GM18867 (cell line): ENCODE data around the gene WFS1.

ENCODE experiments used
- ATAC-seq: cut with Tn5 transposase; IDR thresholded peaks from one replicate; pipeline ENCODE4 v1.9.1; 2021; ENCODE audit warnings: mild to moderate bottlenecking, moderate library complexity; ENCODE audit not compliant: unreplicated experiment

WFS1 gene

DNA sequence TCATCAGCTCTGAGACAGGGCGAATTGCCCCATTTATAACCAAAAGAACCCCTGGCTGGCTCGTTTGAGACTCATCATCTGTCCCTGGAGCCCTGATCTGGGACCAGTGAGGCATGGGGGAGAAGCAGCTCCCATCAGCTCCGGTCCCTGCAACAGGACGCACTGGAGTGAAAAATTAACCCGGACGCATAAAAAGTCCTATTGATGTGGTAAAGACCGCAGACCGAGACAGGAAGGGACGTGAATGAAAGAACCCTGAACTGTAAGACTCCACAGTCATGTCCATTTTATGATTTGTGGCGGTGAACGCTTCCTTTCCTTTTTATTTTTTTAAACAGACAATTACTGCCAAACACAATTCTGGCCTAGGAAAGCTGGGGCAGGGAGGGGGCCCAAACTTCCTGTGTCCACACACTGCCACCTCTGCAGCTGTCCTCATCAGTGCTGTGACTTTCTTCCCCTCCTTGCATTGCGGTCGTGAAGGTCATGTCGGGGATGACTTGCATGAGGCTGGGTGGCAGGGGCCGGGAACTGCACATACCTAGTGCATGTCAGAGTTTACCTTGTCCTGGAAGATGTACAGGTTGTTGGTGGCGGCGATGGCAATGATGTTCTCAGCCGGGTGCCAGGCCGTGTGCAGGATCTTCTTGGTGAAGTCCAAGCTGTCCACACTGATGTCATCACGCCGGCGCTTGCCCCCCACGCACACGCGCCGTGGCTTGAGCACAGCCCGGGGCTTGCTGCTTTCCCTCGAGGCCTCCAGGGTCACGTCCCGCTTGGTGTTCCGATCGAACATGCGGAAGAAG, 53.3 kb downstream of the WFS1 start:
- ATAC-seq = no peak

DNA sequence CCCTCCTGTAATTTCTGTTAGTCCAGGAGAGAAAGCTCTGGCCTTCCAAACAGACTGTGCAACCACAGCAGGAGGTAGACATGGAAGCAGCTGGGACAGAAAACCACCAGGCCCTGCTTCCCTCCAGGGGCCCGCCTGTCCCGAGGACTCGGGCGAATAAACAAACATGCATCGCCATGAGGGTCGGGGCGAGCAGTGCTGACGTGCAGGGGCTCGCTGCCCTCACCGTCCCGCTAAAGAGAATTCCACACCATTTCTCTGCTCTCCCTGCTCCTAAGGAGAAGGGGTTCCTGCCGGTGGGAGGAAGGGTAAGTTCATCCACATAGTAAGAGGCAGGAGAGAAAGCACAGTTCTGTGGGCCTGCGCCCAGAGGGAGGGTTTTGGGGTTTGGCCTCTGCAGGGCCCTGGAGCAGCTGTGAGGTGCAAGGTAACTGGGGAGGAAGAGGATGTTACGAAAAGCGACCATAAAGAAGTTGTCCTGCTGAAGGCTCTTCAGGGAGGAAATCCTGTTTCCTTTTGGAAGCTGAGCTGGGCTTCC, 54.9 kb downstream of the WFS1 start:
- ATAC-seq = no peak

DNA sequence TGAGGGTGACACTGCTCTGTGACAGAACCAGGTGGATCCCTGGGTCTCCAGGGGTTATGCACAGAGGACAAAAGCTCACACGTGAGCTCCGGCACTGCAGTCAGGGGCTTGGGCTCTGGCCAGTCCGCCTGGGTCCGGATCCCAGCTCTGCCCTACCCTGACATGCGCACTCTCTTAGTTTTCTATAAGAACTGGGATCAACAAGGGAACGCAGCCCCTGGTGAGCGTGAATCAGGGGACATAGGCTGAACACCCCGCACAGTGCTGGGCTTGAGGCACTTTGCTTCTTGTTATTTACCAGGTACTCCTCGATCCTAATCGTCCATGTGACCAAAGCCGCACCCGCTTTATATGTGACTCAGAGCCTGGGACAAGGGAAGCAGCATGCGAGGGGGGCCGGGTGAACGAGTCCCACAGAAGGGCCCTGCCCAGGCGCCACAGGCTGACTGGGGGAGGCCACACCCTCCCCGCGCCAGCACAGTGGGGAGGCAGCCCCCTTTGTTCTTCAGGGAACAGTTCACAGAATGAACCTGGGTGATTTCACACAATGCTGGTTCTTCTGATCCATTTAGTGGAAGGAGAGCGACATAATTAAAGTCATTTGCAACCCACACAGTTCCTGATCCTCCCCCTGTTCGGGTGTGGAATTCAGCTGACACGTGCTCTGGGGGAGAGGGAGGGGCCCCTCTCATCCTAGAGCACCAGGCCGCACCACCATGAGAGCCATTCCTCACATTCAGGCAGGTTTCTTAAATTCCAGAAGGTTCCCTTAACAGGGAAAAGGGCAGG, 55.5 kb downstream of the WFS1 start:
- no peak for ATAC-seq

DNA sequence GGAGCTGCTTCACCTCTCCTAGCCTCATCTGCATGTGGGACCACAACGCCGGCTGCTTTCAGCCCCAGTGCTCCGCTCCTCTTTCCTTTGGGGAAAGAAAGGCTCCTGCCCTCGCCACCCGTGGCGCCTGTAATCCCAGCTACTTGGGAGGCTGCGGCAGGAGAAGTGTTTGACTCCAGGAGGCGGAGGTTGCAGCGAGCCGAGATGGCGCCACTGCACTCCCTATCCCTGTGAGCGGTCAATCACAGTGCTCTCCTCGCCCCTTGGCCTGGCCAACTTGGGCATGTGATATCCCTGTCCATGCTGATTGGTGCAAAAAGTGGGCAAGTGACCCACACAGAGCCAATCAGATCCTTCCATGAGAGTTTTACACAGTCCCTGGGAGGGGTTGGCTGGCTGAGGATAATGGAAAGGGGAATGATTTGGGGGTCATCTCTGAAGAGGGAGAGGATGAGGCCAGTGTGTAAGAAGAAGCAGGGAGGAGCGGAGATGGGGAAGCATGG, 56.2 kb downstream of the WFS1 start:
- ATAC-seq = no peak

DNA sequence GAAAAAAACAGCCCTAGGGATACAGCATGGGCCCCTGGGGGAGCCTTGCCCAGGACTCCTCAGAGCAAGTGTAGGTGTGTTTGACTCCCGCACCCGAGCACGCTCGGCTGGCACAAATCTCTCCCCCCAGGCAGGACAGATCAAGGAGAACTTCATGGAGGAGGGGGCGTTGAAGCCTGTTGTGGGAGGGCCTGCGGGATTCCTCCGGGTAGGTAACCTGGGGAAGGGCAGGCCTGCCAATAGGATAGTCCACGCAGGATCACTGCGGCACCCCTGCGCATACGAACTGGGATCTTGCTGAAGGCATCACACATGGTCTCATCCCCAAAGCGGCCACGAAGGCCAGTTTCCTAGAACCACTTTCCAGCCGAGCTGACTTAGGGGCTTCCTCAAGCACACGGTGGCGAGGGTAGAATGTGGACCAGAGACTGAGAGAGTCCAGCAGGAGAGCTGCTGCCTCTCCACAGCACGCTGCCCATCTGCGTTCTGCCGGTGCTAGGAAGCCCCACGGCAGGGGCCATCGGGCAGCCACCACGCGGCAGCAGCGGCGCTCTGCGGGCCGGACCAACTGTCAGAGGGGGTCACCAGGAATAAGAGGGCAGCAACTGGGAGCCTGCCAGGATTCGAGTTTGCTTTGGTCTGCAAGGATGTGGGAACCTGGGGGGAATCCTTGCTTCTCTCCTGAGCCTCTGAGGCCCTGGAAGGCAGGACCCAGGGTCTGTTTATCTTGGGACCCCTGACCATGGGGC, 56.8 kb downstream of the WFS1 start:
- no peak for ATAC-seq

DNA sequence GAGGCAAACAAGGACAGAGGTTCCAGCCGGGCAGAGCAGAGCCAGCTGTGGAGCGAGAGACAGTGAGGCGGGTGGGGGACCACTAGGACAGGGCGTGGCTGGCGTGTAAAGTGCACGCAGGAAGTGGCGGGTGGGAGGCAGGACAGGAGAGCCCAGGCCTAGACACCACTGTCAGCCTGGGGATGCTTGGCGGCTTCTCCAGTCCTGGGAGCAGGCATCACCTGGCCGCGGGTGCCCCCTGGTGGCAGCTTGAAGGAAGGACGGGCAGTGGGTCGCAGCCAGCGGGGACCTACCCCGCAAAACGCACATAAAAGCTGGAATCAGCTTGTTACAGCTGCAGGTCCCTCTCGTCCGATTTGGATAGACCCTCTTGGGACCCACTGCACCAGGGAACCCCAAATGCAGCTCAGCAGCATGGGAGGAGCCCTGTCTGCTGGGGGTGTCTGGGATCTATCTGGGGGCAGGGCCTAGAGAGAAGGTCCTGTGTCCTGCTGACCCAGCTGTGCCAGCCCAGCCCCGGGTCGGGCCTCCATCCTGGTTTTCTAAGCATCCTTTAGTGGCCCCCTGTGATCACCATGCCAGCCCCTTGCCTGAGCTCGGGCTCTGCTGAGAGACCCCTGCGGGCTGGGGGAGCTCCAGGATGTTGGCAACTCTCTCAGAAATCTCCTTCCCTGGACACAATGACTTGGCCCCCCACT, 57.7 kb downstream of the WFS1 start:
- ATAC-seq = peak; percentile 65

DNA sequence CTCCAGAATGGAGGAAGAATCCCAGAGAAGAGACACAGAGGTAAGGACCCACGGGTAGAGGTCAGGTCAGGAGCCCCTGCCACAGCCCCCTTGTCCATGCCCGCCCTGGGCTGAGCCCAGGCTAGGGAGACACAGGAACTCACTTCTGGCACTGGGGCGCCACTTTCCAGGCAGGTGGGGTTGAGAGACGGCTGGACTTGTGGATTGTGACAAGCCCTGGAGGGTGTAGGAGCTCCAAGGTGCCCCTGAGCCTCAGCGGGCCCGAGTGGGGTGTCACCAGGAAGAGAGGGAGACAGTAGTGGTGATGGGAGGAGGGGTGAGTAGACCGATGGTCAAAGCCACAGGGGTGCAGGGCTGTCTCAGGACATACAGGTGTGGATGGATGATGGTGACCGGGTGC, 58.9 kb downstream of the WFS1 start:
- no peak for ATAC-seq

DNA sequence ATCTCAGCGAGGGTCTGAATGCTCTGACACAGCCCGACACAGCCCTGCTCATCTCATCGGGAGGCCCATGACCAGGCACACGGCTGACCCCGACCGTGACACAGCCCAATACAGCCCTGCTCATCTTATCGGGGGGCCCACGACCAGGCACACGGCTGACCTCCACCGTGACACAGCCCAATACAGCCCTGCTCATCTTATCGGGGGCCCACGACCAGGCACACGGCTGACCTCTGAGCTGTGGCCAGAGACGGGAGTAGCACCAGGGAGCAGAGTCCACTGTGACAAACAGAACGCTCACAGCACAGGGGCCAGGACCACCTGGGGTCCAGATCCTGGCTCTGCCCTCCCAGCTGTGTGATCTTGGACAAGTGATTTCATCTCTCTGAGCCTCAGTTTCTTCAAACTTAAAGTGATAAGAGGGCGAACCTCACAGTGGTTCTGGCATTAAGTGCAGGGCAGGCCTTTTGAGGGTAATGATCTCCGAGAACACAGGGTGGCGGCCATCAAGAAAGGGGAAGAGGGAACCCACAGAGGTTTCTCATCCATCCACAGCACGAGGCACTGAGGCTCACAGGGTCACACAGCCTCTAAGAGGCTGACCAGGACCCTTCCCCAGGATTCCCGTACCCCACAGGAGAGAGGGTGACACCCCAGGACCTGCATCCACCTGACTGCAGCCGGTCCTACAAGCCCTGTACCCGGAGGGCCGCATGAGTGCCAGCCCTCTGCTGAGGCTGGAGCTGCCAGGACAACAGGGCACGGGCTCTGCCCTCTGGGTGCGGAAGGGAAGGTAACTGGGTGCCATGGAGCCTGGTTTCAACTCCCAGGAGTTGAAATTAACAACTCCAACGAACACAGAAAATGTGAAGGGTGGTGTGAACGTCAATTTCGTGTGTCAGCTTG, 60.1 kb downstream of the WFS1 start:
- ATAC-seq = no peak

DNA sequence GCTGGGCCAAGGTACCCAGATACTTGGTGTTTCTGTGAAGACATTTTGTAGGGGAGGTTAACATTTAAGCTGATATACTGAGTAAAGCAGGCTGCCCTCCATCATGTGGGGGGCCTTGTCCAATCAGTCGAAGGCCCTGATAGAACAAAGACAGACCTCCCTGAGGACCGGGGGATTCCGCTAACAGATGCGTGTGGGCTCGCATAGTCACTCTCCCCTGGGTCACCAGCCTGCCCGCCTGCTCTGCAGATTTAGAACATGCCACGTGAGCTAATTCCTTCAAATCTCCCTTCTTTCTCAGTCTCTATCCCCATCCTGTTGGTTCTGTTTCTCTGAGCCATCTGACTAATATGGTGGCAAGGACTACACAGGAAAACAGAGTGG, 60.7 kb downstream of the WFS1 start:
- no peak for ATAC-seq

DNA sequence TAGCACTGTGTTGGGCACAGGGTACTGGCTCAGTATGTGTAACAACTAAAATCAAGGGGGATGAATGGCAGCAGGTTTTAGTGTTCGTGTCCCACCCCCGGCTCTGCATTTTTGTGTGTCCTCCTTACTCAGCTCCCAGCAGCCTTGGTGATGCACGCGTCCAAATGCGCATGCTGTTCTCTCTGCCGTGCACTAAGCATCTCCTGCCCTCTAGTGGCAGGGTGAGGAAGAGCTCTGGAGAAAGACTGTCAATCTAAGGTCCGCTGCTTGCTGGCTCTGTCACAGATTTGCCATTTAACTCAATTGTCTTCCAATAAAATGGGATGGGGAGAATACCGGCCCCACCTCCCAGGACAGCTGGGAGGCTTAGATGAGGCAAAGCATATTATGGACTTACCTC, 61.4 kb downstream of the WFS1 start:
- no peak for ATAC-seq

DNA sequence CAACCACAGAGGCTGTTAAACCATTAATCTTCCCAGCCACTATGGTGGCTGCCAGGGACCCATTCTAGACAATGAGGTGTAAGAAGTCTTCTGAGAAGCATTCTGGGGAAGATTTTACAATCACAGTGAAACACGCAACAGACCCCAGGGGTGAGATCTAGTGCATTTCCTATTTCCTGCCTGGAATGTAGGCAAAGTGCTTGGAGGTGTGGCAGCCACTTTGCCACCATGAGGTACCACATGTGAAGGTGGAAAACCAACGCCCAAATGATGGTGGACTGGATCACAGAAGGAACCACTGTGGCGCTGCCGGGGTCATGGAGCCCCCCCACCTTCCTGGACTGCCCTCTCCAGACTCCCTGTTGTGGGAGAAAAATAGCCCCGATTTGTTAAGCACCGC, 61.8 kb downstream of the WFS1 start:
- ATAC-seq = no peak

DNA sequence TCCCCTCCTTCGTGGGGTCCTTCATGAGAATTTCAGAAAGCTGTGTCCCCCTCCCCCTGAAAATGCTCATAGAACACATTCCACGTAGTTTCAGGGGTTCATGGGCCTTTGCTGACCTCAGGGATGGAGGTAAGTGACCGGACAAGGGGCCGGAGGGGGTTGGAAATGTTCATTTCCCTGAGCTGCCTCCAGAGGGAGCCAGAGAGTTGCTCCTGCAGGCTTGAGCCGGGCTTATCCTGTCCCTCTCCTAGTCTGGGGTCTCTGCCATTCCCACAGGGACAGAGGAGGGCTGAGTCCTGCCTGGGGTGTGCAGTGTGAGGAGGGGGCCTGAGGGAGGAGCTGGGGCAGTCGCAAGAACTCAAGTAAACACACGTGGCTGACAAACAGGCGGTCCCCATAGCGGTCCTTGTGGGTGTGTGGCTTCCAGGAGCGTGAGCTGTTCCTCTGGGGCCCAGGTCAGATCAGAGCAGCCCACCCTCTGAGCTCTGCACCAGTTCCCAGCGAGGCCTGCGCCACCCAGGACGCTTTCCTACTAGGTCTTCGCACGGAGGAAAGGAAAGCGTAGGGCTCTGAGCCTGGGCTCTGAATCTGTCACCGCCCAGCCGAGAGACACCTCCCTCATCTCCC, 62.5 kb downstream of the WFS1 start:
- ATAC-seq = no peak

DNA sequence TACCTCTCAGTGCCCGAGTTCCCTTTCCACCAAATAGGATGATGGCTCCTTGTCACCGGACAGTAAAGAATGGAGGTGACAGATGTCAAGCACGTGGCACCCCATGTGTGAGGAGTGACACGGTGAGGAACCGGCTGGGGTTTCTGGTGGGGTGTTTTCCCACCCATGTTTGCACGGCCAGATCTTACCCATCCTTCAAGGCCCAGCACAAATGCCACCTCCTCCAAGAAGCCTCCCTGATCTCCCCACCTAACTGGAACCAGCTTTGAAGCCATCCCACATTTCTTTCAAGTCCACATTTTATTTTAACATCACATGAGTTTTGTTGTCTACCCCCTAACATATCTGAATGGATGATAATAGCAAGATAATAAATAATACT, 63.0 kb downstream of the WFS1 start:
- ATAC-seq = no peak

DNA sequence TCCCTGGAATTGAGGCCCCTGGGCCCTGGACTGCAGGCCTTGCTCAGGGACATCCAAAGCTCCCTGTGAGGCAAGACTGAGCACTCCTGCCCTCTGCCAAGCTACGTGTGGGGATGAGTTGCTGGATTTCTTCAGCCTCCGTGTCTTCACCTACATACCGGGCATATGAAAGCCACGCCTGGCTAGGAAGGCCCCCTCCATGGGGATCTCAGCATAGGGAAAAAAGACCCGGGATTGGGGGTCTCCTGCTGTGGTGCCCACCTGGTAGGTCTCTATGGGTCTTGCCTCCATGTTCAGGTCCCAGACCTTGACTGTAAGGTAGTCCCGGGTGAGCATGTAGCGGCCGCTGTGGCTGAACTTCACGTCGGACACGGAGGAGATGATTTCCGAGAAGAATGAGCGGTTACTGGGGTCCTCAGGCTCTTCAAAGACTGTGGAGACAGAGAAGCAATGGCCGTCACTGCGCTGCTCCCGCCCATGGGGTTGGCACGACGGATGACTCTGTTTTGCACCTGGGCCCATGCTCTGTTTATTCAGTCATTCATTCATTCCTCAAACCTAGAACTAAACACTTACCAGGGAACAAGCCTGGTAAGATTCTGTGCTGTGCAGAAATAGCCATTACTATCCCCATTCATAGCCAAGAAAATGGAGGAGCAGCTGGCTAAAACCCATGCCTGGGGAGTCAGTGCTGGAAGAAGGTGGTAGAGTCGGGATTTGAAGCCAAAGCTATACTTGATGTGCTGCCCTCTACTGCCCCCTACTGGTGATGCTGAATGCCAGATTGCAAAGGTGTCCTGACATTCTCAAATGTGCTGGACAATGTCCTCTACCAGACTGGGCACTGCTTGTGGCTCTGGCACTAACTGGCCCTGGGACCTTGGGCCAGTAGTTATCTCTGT, 63.9 kb downstream of the WFS1 start:
- no peak for ATAC-seq

DNA sequence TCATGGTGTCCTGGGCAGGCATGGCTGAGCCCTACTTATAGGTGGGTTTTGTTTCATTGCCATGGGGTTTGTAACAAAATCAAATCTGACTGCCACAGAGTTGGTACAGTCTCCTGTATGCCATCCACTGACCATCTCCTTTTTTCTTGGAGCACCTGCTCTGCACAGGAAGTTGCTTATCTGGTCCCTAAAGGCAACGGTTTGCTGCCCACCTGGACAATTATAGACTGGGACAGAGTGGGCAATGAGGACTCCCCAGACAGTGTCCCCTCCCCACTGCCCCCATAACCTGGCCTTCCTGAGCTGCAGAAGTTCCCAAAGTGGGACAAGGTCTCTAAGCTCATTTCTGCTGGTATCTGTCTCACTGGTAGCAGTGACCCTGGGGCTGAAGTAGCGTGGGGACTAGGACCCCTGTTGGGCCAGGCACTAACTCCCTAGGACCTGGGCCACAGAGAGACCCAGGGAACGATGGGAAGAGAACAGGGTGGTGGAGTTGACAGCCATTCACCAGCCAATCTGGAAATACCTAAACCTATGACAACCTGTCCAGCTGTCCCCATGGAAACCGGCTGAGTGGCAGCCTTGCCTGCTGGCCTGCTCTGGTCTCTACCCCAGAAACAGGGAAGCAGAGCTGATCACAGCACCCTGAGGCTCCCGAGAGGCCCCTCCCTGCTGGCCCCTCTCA, 64.7 kb downstream of the WFS1 start:
- ATAC-seq = no peak

DNA sequence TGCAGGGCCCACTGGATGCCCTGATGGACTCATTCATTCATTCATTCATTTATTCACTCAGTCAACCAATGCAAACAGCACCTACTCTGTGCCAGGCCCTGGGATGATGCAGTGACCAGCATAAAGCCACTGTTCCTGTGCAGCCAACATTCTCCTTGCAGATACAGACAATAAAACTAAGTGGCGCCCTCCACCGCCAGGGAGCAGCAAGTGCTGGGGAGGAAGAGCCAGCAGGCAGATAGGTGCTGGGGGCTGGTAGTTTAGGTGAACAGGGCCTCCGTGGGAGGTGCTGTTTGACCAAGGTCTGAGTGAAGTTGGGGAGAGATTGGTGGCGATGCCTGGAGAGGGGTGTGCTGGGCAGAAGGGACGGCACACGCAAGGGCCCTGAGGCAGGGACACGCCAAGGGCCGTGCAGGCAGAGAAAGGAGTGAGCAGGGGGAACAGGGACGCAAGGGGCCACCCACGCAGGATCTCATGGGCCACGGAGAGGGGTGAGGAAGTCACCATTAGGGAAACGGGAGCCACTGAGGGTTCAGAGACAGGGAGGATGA, 65.5 kb downstream of the WFS1 start:
- ATAC-seq = no peak

DNA sequence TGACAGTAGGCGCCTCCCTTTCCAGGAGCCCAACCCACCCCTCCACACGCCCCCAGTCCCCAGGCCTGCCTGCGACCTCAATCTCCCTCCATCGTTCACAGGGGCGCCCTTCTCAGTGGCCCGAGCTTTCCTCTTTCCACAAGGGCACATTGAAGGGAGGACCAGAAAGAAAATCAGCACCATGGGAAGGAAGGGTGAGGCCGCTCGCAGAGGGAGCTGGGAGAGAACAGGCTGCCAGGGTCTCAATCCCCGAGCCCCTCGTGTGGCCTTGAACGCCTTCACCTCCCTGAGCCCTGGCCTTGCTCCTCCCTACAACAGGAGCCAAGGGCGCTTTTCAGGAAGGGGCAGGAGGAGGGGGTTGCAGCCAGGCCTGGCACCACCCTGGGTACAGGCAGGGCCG, 66.5 kb downstream of the WFS1 start:
- ATAC-seq = no peak
